HEK293 (cell line): Measurements from ENCODE around the gene FAM110A.
"Not testable (repeated sequence)": the region's sequence is repeated elsewhere in the genome, so short reads cannot be mapped to it uniquely, and the experiment has no call there.

Experiments used
- ZNF239 ChIP-seq: fragments of 450-650 bp; formaldehyde crosslinking; IDR thresholded peaks from 2 replicates; pipeline ENCODE4 v1.5.1; 2016; ENCODE audit warnings: missing biosample characterization, missing genetic modification characterization
- ZNF416 ChIP-seq: fragments of 450-650 bp; formaldehyde crosslinking; IDR thresholded peaks from 2 replicates; pipeline ENCODE4 v1.5.1; 2016; ENCODE audit warnings: missing biosample characterization, missing genetic modification characterization
- ZNF521 ChIP-seq: fragments of 450-650 bp; formaldehyde crosslinking; IDR thresholded peaks from 2 replicates; pipeline ENCODE4 v1.5.1; 2017; ENCODE audit warnings: missing biosample characterization, mild to moderate bottlenecking, missing genetic modification characterization
- ZNF585B ChIP-seq: fragments of 450-650 bp; formaldehyde crosslinking; IDR thresholded peaks from 2 replicates; pipeline ENCODE4 v1.5.1; 2016; ENCODE audit warnings: missing biosample characterization, missing genetic modification characterization
- ZNF791 ChIP-seq: fragments of 450-650 bp; formaldehyde crosslinking; IDR thresholded peaks from 2 replicates; pipeline ENCODE4 v1.5.1; 2016; ENCODE audit warnings: missing biosample characterization, missing genetic modification characterization
- TF ChIP-seq, protein P1 (sequence below): fragments of 450-650 bp; formaldehyde crosslinking; IDR thresholded peaks from 2 replicates; pipeline ENCODE4 v1.5.1; 2016; ENCODE audit warnings: missing biosample characterization, missing genetic modification characterization

GRCh38 chr20:848731-849130 is 15.2 kb downstream of the FAM110A start:
- TF ChIP-seq, protein P1, sequence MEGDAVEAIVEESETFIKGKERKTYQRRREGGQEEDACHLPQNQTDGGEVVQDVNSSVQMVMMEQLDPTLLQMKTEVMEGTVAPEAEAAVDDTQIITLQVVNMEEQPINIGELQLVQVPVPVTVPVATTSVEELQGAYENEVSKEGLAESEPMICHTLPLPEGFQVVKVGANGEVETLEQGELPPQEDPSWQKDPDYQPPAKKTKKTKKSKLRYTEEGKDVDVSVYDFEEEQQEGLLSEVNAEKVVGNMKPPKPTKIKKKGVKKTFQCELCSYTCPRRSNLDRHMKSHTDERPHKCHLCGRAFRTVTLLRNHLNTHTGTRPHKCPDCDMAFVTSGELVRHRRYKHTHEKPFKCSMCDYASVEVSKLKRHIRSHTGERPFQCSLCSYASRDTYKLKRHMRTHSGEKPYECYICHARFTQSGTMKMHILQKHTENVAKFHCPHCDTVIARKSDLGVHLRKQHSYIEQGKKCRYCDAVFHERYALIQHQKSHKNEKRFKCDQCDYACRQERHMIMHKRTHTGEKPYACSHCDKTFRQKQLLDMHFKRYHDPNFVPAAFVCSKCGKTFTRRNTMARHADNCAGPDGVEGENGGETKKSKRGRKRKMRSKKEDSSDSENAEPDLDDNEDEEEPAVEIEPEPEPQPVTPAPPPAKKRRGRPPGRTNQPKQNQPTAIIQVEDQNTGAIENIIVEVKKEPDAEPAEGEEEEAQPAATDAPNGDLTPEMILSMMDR (tag by site-specific recombination) = not testable (repeated sequence)
- not testable (repeated sequence) for TF ChIP-seq ZNF416 (tag by site-specific recombination); ZNF585B (tag by site-specific recombination); ZNF791 (tag by site-specific recombination); ZNF239 (tag by site-specific recombination); ZNF521
